GM21381 (cell line): ENCODE results near the gene AGO4.
A peak's percentile ranks its signal among the peaks of the same experiment; 100 is the strongest.
"Not testable (repeated sequence)": the region's sequence is repeated elsewhere in the genome, so short reads cannot be mapped to it uniquely, and the experiment has no call there.

ENCODE experiments used
- ATAC-seq: cut with Tn5 transposase; IDR thresholded peaks from one replicate; pipeline ENCODE4 v1.9.1; 2021; ENCODE audit warnings: mild to moderate bottlenecking, moderate library complexity; ENCODE audit not compliant: unreplicated experiment

Gene AGO4

DNA sequence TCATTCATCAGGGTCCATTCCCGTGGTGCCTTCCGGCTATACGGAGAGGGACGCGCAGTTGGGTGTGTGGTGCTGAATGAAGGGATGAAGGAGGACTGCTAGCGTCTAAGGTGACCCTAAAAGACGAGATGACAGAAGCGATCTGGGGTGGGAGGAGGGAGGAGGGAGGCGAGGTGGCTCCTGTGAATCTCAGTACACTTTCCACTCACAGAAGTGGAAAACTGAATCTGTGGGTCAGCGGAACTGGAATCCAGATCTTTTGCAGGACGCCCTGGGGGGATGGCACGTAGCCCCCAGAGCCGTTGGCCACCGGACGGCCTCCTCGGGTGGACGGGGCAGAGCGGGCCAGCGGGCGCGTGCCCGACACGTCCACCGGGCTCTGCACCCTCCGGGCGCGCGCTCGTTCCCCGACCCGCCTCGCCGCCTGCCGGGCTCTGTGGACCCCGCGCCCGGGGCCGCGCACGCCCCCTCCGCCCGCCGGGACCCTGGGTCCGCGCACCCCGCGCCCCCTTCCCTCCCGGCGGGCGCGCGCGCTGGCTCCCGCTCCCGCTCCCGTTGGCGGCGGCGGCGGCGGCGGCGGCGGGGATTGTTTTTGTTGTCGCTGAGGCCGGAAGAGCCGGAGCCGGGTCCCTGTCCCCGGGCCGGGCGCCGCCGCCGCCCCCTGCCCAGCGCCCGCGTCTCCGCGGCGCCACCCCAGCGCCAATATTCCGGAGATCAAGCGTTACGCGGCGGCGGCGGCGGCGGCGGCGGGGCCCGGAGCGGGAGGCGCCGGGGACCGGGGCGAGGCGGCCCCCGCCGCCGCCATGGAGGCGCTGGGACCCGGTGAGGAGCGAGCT, at the start of gene AGO4:
Gene AGO4 (plus strand): TSS at position 403 of the 836 bp plus-strand sequence. CDS start 401 bp downstream, at position 804.
- ATAC-seq, result peak; percentile 52

DNA sequence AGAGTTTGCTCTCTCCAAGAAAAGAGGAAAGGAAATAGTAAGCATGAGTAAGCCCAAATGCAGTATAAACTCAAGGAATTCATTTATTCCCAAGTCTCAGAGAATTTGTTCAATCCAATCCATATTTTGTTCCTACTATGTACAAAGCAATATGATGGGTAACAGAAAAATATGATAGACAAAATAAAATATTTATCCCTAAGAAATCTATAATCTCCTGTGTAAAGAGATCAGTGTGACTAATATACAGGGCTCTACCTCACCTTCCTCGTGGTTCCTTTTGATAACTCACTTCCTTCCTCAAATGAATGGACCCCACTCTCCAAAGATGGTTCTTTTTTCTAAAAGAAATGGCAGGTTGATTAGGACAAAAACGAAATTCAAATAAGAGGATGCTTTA, 45.7 kb upstream of the AGO4 start:
- ATAC-seq, result no peak

DNA sequence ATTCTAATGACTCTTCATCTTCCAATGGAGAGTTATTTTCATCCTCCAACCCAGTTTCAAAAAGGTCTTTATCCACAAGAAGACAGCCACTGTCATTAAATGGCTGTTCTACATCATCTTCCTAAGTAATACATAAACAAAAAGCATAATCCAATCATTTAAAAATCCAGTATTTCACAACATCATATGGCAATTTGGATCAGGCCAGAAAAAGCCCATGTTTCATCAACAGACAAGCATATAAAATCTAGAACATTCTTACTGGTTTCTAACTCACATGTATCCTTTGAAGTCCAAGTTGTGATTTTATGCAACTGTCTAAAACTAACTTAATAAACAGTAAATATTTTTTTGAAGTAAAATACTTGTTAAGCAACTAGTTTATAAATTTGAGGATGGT, 44.6 kb upstream of the AGO4 start:
- no peak for ATAC-seq

DNA sequence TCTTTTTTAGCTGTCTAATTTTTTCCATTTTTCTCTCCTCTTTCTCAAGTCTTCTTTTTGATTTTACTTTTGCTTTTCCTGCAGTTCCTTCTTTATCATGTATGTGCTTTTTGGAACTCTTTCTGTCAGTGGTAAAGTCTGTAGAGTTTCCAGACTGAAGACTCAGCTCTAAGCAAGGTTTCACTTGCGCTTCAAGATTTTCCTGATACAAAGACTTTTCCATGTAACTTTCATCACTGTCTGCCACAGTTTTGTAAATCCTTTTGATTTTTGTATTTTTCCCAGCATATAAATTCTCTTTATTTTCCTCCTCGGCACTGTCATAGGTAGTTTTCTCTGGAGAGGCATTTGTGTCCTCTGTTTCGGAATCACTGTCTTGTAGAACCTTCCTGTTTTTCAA, 43.5 kb upstream of the AGO4 start:
- ATAC-seq, result no peak

DNA sequence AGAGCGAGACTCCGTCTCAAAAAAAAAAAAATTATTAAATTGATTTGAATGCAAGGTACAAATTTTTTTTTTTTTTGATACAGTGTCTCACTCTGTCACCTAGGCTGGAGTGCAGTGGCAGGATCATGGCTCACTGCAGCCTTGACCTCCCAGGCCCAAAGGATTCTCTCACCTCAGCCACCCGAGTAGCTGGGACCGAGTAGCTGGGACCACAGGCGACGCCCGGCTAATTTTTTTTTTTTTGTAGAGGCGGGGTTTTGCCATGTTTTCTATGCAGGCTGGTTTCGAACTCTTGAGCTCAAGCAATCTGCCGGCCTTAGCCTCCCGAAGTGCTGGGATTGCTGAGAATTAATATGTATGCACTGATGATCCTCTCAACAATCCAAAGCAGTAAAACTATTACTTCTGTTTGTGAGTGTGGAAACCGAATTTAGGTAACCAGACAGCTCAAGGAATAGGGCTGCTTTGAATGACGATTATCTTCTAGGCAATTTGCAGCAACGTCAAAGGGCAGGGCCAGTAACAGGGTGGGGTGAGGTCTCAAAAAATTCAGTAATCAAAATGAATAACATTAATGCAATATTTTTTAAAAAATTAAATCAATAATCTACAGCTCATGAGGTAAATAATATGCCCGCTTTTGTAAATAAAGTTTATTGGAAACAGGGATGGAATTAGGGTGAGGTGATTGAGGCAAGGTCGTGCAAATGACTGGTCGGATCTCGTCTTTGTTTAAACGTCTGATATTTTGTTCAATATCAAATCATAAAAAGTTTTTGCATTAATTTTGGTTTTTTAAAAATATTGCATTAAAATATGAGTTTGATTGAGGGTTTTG, 39.2 kb upstream of the AGO4 start:
- no peak for ATAC-seq

DNA sequence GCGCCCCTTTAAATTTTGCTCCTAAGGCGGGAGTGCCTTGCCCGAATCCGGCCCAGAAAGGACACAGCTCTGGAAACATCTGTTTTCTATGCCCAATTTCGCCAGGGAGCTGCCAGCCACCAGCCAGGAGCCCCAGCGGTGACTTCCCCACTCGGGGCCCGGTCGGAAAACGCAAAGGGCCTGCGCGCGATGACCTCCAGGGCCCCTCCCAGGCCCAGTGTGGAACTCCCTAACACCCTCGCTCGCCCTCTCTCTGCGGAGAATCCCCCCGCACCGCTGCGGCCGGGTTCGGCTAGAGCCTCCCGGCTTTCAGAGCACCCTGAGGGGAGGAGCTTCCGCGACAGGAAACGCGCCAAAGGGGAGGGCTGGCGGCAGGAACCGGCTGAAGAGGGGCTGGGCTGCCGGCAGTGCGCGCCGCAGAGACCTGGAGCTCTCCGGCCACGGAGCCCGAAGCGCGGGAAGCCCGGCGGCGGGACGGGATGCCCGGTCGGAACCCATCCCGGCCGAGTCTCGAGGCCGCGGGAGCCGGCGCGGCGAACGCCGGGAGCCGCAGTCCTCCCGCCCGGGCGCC, 38.5 kb upstream of the AGO4 start:
- ATAC-seq, result peak; percentile 84

DNA sequence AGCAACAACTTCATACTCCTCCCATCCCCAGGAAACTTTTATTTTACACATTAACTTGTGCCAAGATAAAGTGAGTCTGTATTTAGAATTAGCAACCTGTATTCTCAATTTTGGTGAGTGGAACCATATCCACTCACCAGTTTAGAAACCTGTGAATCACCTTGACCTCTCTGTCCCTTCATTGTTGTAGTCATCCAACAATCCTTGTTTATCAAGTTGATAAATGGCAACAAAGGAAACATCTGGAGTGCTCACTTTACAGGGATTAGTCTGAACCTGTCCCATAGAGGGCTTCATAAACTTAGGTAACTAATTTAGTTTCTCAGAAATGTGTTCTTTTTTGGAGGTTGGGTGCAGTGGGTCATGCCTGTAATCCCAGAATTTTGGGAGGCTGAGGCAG, 34.1 kb upstream of the AGO4 start:
- no peak for ATAC-seq

DNA sequence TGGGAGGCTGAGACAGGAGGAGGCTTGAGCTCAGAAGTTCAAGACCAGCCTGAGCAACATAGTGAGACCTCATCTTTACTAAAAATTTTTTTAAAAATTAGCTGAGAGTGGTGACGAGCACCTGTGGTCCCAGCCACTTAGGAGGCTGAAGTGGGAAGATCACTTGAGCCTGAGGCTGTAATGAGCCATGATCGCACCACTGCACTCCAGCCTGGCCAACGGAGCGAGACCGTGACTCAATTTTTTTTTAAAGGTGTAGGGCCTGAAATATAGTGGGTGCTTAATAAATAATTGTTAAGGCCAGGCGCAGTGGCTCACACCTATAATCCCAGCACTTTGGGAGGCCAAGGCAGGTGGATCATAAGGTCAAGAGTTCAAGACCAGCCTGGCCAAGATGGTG, 31.6 kb upstream of the AGO4 start:
- ATAC-seq, result not testable (repeated sequence)

DNA sequence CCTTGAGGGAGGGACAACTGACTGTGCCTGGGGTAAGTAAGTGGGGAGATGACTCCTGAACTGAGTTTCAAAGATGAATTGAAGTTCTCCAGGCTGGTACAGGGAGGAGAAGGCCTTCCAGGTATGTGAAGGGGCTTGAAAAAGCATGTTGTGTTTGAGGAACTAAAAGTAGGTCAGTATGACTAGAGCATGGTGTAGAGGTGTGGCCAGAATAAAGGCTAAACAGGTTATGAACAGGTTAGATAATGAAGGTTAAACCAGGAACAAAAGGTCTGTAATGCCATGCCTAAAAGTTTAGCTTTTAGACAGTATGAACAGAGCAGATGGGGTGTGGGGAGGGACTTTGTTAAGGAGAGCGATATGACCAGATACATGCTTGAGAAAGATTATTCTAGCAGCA, 30.7 kb upstream of the AGO4 start:
- ATAC-seq, result no peak

DNA sequence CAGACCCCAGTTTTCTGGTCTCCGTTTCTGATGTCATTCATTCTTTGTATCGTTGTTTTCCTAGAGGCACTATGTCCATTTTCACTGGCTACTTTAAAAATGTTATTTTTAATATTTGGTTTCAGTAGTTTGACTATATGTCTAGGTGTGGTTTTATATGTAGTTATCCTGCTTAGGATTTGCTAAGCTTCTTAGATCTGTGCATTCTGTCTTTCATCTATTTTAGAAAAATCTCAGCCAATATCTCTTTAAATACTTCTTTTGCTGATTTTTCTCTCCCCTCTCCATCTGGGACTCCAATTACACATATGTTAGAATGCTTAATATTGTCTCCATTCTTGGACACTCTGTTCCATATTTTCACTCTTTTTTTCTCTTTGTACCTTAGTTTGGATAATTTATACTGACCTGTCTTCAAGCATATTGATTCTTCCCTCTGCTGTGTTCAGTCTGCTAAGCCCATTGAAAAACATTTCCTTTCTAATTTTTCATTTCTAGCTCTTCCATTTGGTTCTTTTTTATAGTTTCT, 24.7 kb upstream of the AGO4 start:
- no peak for ATAC-seq

DNA sequence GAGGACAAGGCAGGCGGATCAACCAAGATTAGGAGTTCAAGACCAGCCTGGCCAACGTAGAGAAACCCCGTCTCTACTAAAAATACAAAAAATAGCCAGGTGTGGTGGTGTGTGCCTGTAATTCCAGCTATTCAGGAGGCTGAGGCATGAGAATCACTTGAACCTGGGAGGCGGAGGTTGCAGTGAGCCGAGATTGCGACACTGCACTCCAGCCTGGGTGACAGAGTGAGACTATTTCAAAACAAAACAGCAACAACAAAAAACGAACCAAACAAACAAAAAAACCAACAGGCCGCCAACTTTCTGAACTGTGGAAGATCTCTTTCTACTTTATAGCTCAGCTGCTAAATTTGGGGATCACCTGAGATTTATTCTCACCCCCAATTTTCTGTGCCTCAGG, 23.5 kb upstream of the AGO4 start:
- not testable (repeated sequence) for ATAC-seq

DNA sequence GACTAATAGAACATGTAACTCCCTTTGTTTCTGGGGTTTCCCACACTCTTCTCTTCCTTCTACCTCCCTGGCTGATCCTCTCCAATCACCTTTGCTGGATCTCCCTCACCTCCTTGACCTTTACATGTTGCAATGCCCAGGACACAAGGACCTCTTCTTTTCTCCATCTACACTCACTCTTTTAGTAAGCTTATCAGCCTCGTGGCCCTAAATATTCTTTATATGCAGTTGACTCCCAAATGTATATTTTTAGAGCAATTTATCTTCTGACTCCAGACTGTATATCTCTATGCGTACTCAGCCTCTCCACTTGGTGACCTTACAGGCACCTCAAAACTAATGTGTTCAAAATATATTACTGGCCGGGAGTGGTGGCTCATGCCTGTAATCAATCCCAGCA, 19.7 kb upstream of the AGO4 start:
- ATAC-seq, result no peak

DNA sequence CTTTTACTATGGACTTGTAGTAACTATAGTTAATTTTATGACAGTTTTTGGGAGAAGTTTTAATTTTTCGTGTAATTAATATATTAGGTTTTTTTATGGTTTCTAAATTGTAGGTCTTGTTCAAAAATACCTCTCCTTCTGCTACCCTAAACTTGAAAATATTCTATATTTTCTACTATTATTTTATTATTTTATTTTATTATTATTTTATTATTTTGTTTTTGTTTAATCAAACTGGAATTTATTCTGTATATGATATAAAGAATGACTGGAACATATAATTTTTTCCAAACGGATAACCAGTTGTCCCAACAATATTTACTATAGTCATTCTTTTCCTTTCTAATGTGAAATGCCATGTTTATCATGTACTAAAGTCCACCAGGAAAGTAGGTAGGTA, 17.1 kb upstream of the AGO4 start:
- ATAC-seq, result no peak

DNA sequence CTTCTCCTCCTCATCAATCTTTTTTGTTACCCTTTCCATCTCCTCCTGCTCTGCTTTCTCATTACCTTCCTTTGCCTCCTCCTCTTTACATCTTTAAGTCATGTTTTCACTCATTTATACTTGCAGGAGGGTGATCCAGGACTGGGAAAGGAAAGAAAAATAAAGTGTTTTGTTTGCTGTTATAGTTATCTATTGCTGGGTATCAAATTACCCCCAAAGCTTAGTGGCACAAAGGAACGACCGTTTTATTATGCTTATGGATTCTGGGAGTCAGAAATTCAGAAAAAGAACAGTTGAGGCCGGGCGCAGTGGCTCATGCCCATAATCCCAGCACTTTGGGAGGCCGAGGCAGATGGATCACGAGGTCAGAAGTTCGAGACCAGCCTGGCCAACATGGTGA, 12.5 kb upstream of the AGO4 start:
- no peak for ATAC-seq

DNA sequence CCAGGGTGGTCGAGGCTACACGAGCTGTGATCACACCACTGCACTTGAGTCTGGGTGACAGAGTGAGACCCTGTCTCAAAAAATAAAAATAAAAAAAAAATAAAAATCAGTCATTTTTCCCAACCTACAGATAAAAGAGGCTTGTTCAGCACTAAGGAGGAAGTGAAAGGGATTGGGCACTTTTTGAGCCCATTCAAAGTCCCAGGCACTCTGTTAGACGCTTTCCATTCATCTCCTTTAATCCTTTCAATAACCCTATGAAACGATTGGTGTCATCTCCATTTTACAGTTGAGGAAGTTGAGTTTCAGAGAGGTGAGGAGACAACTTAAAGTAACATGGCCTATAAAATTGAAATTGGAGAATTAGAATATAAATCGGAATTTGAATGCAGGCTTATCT, 10.4 kb upstream of the AGO4 start:
- ATAC-seq, result no peak

DNA sequence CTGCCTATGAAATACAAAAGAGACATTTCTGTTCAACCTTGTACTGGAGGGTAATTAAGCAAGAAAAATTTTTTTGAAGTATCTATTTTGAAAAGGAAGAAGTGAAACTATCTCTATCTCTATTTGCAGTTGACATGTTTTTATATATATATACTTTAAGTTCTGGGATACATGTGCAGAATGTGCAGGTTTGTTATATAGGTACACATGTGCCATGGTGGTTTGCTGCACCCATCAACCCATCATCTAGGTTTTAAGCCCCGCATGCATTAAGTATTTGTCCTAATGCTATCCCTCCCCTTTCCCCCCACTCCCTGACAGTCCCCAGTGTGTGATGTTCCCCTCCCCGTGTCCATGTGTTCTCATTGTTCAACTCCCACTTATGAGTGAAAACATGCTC, 9.8 kb upstream of the AGO4 start:
- ATAC-seq, result not testable (repeated sequence)

DNA sequence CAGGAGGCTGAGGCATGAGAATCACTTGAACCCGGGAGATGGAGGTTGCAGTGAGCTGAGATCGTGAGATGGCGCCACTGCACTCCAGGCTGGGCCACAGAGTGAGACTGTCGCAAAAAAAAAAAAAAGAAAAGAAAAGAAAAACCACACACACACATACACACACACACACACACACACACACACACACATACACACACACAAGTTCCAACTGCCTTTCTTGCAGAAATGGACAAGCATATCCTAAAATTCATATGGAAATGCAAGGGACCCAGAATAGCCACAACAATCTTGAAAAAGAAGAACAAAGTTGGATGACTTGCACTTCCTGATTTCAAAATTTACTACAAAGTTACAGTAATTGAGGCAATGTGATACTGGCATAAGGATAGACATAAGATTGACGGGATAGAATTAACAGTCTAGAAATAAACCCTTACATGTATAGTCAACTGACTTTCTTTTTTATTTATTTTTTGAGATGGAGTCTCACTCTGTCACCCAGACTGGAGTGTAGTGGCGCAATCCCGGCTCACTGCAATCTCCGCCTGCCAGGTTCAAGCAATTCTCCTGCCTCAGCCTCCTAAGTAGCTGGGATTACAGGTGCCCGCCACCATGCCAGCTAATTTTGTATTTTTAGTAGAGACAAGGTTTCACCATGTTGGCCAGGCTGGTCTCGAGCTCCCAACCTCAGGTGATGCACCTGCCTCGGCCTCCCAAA, 7.5 kb upstream of the AGO4 start:
- not testable (repeated sequence) for ATAC-seq

DNA sequence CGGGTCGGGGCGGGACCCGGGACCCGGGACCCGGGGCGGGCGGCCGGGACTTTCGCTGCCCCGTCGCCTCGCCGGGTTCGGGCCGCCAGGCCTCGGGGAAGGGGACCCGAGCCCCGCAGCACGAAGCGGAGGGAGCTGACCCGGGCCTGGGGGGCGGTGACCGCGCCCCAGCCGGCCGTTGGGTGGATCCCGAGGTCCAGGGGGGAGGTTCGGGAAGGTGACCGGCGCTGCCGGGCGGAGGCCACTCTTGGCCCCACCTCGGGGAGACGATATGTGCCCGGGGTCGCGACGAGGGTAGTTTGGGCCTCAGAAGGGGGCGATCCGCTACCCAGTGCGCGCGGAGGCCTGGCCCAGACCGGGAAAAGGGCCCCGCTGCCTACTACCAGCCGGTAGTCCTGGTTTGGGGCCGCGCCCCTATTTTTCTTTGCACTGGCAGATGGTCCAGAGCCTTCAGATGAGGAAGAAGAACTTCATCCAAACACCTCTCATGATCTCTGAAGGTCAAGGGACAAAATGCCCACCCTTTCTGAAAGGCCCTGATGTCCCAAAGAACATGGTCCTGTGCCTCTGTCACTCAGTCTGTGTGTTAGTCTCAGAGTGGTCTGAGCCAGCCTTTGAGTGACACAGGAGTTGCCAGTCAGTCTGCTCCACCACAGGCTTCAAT, 766 bp downstream of the AGO4 start:
- peak; percentile 37 for ATAC-seq

DNA sequence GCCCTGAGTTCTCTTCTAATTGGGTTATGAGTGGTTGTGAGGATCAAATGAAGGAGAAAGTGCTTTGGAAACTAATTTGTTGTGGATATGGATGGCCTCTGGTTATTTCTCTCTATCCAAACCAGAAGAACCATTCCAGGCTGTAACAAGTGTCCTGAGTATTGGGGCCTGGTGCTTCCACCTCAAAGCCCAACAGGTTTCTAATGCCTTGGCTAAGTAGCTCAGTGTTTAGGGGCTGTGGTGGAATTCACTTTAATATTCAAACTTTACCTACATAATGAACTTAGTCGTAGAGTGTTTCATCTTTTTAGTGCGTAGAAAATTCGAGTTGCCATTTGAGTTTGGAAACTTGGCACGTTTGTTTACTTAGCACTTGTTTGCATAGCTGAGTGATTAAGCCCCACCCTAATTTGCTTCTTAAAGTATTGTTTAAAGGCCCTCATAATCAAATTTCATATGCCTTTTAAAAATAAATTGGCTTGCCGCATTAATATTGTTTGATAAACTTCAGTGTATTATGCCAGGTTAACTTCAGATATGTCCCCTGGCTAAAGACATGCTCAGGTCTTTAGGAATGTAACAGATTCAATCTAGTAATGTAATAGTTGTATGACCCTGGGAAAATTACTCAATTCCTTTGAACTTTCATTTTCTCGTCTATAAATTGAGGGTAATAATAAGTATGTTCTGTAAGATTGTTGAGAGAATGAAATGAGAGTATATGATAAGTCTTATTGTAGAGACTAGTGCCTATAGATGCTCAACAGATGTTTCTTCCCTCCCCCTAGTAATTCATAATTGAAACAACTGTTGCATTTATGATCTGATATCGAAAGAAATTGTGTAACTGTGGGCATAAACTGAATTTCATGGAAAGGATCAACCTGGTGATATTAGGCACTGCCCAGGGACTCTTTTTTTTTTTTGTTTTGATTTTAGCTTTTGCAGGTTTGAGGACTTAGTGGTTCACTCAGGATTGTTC, 1.6 kb downstream of the AGO4 start:
- ATAC-seq, result no peak
